Retinal pigment epithelial cell (primary cell): ENCODE results near the gene FBLN2.

Experiments used
- DNase-seq: peaks from one replicate; pipeline ENCODE4 v3.0.0-alpha.2; 2010; ENCODE audit warnings: low read depth
- H3K4me3 ChIP-seq: 2 replicates; pipeline ENCODE4 v1.5.1; 2011; ENCODE audit warnings: mild to moderate bottlenecking, low read length, control low read depth, moderate library complexity
- TF ChIP-seq, protein P1 (sequence below): conservative IDR thresholded peaks from 2 replicates; pipeline ENCODE4 v1.5.1; 2011; ENCODE audit warnings: low read depth, low read length, control low read depth, inconsistent platforms

Gene FBLN2

DNA sequence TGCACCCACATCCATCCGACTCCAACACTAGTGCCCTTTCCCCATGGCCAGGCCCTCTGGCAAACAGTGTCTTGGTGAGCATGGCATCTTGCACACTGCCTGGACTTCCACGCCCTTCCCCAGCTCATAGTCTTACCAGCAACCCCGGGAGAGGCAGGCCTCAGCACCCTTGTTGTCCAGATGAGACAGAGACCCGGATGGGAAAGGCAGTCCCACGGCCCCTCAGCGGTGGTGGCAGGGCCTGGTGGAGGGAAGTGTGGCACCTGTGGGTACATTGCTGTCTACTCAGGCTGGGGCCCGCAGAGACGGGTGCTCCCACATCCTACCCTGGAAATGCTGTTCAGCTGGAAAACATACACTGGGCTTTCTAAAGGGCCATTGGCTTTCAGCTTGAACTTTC, 40.4 kb upstream of the FBLN2 start:
- no peak for DNase-seq

DNA sequence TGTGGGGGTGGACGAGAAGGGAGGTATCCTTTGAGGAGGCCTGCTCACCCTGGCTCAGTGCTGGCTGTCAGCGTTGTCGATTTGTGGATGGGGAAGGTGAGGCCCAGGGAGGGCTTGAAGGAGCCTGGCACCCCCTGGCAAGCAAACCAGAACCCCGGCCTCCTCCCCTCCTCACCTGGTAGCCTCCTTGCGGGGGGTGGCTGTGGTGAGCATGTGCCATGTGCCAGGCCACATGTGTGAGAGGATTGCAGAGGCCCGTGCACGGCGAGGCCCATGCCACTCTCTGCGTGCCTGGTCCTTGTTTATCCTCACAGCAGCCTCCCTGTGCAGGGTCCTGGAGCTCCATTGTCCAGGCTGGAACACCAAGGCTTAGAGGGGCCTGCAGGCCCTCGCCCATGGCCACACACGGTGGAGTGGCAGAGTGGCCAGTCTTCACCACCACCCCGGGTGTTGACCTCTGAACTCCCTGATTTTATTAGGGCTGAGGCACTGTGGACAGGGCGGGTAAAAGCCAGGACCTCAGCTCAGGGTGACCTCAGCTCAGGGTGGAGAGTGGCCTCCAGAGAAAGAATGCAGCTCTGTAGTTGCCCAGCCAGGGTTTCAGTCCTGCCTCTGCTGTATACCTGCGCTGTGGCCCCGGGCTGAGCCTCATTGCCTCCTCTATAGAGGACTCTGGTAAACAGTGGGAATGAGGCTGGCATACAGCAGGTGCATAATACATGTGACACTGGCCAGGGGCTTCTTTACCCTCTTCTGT, 39.7 kb upstream of the FBLN2 start:
- TF ChIP-seq, protein P1, sequence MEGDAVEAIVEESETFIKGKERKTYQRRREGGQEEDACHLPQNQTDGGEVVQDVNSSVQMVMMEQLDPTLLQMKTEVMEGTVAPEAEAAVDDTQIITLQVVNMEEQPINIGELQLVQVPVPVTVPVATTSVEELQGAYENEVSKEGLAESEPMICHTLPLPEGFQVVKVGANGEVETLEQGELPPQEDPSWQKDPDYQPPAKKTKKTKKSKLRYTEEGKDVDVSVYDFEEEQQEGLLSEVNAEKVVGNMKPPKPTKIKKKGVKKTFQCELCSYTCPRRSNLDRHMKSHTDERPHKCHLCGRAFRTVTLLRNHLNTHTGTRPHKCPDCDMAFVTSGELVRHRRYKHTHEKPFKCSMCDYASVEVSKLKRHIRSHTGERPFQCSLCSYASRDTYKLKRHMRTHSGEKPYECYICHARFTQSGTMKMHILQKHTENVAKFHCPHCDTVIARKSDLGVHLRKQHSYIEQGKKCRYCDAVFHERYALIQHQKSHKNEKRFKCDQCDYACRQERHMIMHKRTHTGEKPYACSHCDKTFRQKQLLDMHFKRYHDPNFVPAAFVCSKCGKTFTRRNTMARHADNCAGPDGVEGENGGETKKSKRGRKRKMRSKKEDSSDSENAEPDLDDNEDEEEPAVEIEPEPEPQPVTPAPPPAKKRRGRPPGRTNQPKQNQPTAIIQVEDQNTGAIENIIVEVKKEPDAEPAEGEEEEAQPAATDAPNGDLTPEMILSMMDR: no peak
- no peak for DNase-seq
- no peak overlapping the region for H3K4me3 ChIP-seq

More for the DNA sequence above, 40.4 kb upstream of the FBLN2 start:
- no peak overlapping the region for H3K4me3 ChIP-seq
- TF ChIP-seq, protein P1: no peak

DNA sequence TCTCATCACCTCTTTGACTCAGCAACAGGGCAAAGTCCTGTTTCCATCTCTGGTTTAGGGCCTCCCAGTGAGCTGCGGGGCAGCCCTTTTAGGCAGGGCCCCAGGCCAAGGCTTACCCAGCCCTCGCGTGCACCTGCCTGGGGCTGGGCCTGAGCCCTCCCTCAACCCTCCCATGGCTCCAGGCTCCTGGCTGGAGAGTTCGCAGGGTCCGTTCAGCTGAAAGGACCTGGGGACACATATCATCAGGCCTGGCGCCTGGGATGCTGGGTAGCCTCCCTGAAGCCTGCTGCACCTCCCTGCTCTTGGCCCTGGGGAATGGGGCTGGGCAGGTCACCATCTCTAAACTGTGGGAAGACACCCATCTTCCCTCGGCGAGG, 39.1 kb upstream of the FBLN2 start:
- TF ChIP-seq, protein P1: no peak
- H3K4me3 ChIP-seq: no peak overlapping the region
- no peak for DNase-seq

DNA sequence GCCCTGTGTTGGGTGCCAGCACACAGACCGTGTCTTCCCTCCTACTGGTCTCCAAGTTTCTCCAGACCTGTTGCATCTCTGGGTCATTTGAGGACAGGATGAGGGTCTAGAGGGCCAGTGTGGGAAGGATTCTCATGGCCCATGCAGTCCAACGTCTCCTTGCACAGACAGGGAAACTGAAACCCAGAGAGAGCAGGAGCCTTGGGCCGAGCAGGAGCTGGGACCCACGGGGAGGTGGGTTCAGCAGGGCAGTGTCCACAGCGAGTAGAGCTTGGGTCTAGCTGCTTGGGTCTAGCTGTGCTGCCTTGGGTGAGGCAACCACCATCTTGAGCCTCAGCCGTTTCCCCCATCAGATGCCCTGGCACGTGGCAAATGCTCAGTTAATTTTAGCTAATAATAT, 36.5 kb upstream of the FBLN2 start:
- H3K4me3 ChIP-seq: no peak overlapping the region
- DNase-seq: no peak
- TF ChIP-seq, protein P1: no peak

DNA sequence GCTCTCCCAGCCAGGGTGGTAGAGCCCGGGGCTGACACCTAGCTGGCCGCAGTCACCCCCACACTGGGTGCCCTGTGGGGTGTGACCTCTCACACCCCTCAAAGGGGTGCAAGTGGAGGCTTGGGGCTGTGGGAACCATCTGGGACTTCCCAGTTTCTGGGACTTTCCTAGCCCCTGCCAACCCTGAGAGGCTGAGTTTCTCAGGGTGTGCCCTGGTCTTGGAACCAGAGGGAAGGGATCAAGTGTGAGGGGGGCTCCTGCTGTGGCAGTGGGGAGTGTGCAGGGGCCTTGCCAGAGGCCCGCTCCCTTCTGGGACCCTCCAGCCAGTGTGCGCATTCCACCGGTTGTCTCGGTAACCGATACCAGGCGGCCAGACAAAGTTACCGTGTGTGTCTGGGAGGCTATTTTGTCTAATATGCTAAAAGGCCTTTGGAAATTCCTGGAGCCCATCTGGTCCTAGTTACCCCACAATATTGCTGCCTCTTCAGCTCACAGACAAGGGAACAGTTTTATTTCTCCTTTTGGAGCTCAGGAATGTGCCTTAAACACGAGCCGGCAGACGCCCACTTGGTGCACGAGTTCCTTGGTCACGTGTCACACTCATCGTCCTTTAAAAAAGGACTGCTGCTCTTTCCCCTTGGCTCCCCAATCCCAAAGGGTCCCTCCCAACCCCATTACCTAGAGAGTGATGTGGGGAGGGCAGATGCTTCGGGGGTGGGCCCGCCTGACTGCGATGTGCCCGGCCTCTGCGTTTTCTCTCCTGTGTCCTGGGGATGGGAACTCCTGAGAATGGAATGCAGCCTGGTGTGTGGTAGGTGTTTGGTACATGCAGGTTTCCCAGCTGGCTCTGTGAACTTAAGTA, 35.6 kb upstream of the FBLN2 start:
- no peak for DNase-seq
- TF ChIP-seq, protein P1: no peak
- no peak overlapping the region for H3K4me3 ChIP-seq

DNA sequence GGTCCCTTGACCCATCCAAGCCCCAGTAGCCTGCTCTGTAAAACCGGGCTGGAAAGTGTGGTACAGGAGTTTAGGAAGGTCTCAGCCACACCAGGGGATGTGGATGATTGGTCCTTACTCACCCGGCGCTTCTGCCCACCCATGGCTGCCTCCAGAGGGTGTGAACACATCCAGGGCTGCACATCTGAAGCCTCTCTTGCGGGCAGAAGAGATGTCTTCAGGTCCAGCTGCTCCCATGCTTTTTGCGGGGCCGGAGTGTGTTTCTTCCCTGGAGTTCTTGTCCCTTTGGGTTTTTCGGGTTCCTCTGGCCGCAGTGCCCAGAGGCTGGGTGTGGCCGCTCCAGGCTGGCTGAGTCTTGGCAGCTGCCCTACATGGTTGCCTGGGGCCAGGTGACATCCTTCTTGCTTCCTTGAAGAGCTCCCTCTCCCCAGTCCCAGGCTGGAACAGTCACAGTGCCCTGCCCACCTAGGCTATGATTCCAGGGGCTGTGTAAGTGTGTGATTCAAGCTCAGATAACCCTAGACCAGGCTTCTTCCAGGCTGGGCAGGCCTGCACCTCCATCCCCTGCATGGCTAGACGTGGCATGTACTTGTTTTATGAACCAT, 34.9 kb upstream of the FBLN2 start:
- no peak for DNase-seq
- TF ChIP-seq, protein P1: no peak
- H3K4me3 ChIP-seq: no peak overlapping the region
